ENCODE measurements around the gene CFAP299. TPM values are rescaled to one million over a fixed set of nuclear protein-coding genes. Genes with fewer than 3 reads are reported as not detected.

CFAP299 gene
- total RNA-seq, 2 donors from 2014 or later = not detected

GRCh38 chr4:80492761-80493160 is 157.2 kb downstream of the CFAP299 start:
- Histone ChIP-seq H3K27me3 (ENCODE audit: control insufficient read depth, insufficient read depth, low read length, poor library complexity, severe bottlenecking) (no peaks in the 10 kb centered on the region), H3K9me3 (ENCODE audit: control insufficient read depth, low read length) (peaks cover 22% of the 10 kb centered on the region), H3K27ac (ENCODE audit: low read depth, low read length) (no peak overlapping the region), H3K9ac (ENCODE audit: extremely low read depth, low read length, poor library complexity, severe bottlenecking) (no peak overlapping the region), H3K4me1 (ENCODE audit: control insufficient read depth, insufficient read depth, low read length) (no peaks in the 10 kb centered on the region), H3K4me3 (ENCODE audit: low read length) (no peak overlapping the region), H3K36me3 (ENCODE audit: control insufficient read depth, insufficient read depth, low read length) (no peaks in the 10 kb centered on the region)
- TF ChIP-seq CTCF (conservative IDR thresholded peaks at IDR 0.05) = no peak
- peaks cover 43% of the 10 kb centered on the region for H3K9me3 Mint-ChIP-seq
- peaks cover 14% of the 10 kb centered on the region for H3K36me3 Mint-ChIP-seq (ENCODE audit: low read depth)
- H3K4me3 Mint-ChIP-seq = no peak overlapping the region
- H3K27me3 Mint-ChIP-seq (ENCODE audit: insufficient read depth) = no peaks in the 10 kb centered on the region
- no peak for DNase-seq
- WGBS, 2 experiments (ENCODE audit: insufficient coverage in 1 of 2, insufficient read length in 1 of 2) = 92 to 100% methylated on average over 1 of the region's 1 CpG
- H3K4me1 Mint-ChIP-seq = peaks cover 11% of the 10 kb centered on the region
- H3K27ac Mint-ChIP-seq = peak overlapping the region; percentile 36

- no peaks in the 10 kb centered on the region for H3K36me3 ChIP-seq (ENCODE audit: control insufficient read depth, insufficient read depth, low read length)
- H3K9ac ChIP-seq (ENCODE audit: extremely low read depth, low read length, poor library complexity, severe bottlenecking) = no peak overlapping the region
- DNase-seq = no peak
- TF ChIP-seq CTCF (conservative IDR thresholded peaks at IDR 0.05) = no peak
- peaks cover 55% of the 10 kb centered on the region for H3K9me3 Mint-ChIP-seq
- no peaks in the 10 kb centered on the region for H3K27me3 Mint-ChIP-seq (ENCODE audit: insufficient read depth)
- H3K4me3 ChIP-seq (ENCODE audit: low read length) = no peak overlapping the region
- H3K4me3 Mint-ChIP-seq = no peak overlapping the region
- no peak overlapping the region for H3K27ac Mint-ChIP-seq
- peaks cover 17% of the 10 kb centered on the region for H3K36me3 Mint-ChIP-seq (ENCODE audit: low read depth)
- H3K27ac ChIP-seq (ENCODE audit: low read depth, low read length) = no peak overlapping the region
- 60% methylated on average over 1 of the region's 1 CpG; no CpG with 5 or more reads in 1 of the 2 experiments for WGBS, 2 experiments (ENCODE audit: insufficient coverage in 1 of 2, insufficient read length in 1 of 2)
- H3K9me3 ChIP-seq (ENCODE audit: control insufficient read depth, low read length) = peaks cover 30% of the 10 kb centered on the region
- peaks cover 11% of the 10 kb centered on the region for H3K4me1 Mint-ChIP-seq
- H3K4me1 ChIP-seq (ENCODE audit: control insufficient read depth, insufficient read depth, low read length) = no peaks in the 10 kb centered on the region
- no peaks in the 10 kb centered on the region for H3K27me3 ChIP-seq (ENCODE audit: control insufficient read depth, insufficient read depth, low read length, poor library complexity, severe bottlenecking)
Measured at GRCh38 chr4:80495865-80496264, 160.3 kb downstream of the CFAP299 start.

- no peak overlapping the region for H3K27ac Mint-ChIP-seq
Measured at GRCh38 chr4:80498725-80499124, 163.2 kb downstream of the CFAP299 start.

More at GRCh38 chr4:80498725-80499124, 163.2 kb downstream of the CFAP299 start:
- WGBS, 2 experiments (ENCODE audit: insufficient coverage in 1 of 2, insufficient read length in 1 of 2) = 90% methylated on average over 1 of the region's 1 CpG; no CpG with 5 or more reads in 1 of the 2 experiments
- Mint-ChIP-seq H3K27me3 (ENCODE audit: insufficient read depth) (no peaks in the 10 kb centered on the region), H3K9me3 (peaks cover 42% of the 10 kb centered on the region), H3K4me1 (no peaks in the 10 kb centered on the region), H3K36me3 (ENCODE audit: low read depth) (peaks cover 13% of the 10 kb centered on the region), H3K4me3 (no peak overlapping the region)
- no peak overlapping the region for H3K4me3 ChIP-seq (ENCODE audit: low read length)
- no peak overlapping the region for H3K27ac ChIP-seq (ENCODE audit: low read depth, low read length)
- no peak overlapping the region for H3K9ac ChIP-seq (ENCODE audit: extremely low read depth, low read length, poor library complexity, severe bottlenecking)
- TF ChIP-seq CTCF (conservative IDR thresholded peaks at IDR 0.05) = no peak
- H3K9me3 ChIP-seq (ENCODE audit: control insufficient read depth, low read length) = peaks cover 23% of the 10 kb centered on the region
- H3K36me3 ChIP-seq (ENCODE audit: control insufficient read depth, insufficient read depth, low read length) = no peaks in the 10 kb centered on the region
- no peaks in the 10 kb centered on the region for H3K27me3 ChIP-seq (ENCODE audit: control insufficient read depth, insufficient read depth, low read length, poor library complexity, severe bottlenecking)
- no peaks in the 10 kb centered on the region for H3K4me1 ChIP-seq (ENCODE audit: control insufficient read depth, insufficient read depth, low read length)
- no peak for DNase-seq

All from endodermal cell (in vitro differentiated cells).